LHCN-M2 (cell line): ENCODE measurements around the gene HSH2D. TPM values are rescaled to one million over a fixed set of nuclear protein-coding genes. Genes with fewer than 3 reads are reported as not detected.
A peak's percentile ranks its signal among the peaks of the same experiment; 100 is the strongest.

Experiments used
- DNase-seq: peaks from one replicate; pipeline ENCODE4 v3.0.0-alpha.2; 2012; ENCODE audit warnings: low read depth
- total RNA-seq: library from RNA; depleted of rRNA; stranded (reverse); fragments of >200 nt; gene quantifications from 2 replicates; pipeline ENCODE4 v1.2.3, GENCODE V29; 2014

Gene HSH2D
- total RNA-seq, 1 experiment from 2014 or later, result not detected

- DNase-seq, result no peak
Observed at GRCh38 chr19:16191216-16191908, 47.9 kb downstream of the HSH2D start.

DNA sequence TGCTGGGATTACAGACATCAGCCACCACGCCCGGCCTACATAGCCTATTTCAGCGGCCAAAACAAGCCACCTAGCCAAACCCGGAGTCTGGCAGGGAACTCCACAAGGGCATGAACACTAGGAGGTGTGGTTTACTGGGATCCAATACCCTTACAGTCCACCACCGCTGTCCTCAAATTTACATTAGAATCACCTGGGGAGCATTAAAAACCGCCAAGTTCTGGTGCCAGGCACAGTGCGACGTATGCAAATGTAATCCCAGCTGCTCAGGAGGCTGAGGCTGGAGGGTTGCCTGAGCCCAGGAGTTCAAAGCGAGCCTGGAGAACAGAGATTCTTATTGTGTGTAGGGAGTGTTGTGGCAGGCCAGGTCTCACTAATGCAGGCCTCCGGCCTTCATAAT is 50.0 kb downstream of the HSH2D start:
- no peak for DNase-seq

DNA sequence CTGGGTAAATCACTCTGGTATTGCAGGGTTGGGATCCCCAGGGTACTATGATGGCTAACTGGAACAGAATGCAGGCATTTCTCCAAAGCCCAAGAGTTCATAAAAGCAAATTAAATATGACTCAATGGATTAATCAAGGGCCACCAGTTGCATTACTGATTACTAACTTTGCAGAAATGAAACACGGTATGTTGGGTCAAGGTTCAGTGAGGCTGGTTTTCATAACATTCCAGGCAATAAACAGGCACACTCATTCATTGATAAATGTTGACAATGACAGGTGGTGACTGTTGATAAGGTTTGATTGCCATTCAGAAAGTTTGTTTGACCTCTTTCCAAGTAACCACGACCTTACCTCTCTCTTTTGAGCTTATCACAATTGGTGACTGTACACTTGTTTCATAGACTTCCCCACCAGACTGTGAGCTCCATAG is 53.7 kb downstream of the HSH2D start:
- peak; percentile 95 for DNase-seq

DNA sequence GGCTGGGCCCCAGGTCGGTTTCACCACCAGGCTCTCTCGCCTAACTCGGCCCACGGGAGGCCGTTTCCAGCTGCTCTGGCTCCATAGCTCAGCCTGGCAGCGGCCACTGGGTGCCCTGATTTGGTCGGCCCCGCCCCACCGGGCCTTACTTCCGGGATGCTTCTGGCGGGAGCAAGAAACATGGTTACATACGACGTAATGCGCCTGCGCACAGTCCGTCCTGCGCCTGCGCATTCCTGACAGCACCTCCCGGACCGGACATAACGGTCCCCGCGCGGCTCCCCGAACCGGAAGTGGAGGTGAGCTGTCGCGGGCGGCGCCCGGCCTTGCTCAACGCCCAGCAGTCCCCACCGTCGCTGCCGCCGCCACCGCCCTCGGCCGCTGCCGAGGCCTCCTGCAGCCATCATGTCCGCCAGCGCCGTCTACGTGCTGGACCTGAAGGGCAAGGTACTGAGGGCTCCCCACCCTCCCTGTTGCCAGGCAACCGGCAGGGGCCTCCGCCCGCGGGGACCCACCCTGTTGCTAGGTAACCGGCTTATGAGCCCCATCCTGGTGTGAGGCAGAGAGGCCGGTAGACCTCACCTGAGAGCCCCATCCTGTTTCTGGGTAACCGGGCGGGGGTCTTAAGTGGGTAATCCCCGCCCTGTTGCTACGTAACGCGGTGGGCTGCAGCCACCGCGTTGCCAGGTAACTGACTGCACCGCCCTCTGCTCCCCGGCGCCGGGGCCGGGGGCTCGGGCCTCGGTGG is 54.3 kb downstream of the HSH2D start, which contains the start of gene AP1M1:
TSS of gene AP1M1 (plus strand) at position 290 of the 748 bp plus-strand sequence. CDS start at position 406, 116 bp downstream.
- peak; percentile 96 for DNase-seq

- no peak for DNase-seq
Observed at GRCh38 chr19:16198370-16198651, 54.8 kb downstream of the HSH2D start.

- DNase-seq, result no peak
Observed at GRCh38 chr19:16199275-16199932, 55.9 kb downstream of the HSH2D start.

DNA sequence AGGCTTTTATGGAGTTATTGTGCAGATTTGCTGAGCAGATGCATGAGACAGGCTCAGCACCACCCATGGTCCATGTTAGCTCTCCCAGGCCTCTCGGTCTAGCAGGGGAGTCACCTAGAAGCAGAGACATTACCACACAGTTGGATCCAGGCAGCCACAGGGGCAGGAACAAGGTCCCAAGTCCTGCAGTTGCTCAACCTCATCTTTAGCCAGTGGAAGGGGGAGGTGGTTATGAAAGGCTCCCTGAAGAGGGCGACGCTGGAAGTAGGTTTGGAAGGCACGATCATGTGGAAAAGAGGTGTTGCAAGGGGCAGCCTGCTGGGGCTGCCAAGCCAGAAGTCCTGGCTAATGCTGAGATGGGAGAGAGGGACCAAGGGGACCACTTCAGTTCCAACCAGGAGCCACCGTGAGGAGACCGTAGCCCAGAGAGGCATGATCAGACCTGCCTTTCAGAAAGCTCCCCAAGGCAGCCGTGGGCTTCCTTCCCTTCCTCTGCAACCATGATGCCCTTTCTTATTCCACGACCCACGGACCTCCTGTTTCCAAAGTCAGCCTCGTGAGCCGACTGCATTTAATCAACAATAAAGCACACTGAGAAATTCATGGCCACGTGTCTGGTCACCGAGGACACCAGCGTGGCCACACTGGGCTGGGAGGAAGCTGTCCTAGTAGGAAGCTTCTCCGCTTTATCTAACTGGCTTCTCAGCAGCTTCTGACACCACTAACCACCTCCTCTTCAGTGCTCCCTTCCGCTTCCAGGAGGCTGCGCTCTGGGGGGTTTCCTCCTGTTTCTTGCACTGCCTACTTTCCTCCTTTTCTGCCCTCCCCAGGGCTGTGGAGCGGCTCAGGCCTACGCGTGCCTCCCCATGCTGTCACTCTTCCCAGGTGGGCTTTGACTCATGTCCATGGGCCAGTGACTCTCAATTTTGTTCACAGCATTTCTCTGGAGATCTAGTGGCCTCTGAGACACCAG is 56.8 kb downstream of the HSH2D start:
- DNase-seq, result peak; percentile 20

GRCh38 chr19:16201011-16201391 is 57.5 kb downstream of the HSH2D start:
- DNase-seq, result no peak

DNA sequence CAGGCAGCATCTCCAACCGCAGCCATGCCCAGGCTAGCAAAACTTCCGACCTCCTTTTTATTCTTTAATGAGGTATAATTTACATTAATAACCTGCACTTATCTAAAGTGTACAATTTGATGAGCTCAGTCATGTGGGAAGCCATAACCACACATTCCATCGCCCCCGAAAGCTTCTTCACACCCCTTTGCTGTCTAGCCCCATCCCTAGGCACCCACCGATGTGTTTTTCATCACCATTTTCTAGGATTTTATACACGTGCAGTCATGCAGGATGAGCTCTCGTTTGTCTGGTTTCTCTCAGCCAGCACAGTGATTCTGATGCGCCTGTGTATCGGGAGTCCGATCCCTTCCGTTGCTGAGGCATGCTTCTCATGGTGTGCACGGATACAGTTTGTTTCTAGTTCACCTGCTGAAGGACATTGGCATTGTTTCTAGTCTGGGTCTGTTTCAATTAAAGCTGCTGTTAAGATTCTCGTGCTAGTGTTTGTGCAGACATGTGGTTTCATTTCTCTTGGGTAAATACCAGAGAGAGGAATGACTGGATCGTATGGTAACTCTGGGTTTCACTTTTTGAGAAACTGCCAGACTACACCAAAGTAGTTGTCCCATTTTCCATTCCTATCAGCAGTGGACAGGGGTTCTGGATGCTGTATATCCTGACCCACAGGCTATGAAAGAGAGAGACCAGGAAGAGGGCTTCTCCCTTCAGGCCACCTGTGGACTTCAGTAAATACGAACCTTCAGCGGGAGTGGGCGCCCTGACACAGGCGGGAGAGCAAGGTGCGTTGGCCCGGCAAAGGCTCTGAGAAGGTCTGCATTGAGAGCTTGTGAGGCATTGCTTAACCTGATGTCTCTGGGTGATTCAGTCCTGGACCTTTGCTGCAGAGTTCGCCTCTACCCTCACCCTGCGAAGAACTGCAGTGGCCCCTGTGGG is 59.1 kb downstream of the HSH2D start:
- DNase-seq, result no peak

DNA sequence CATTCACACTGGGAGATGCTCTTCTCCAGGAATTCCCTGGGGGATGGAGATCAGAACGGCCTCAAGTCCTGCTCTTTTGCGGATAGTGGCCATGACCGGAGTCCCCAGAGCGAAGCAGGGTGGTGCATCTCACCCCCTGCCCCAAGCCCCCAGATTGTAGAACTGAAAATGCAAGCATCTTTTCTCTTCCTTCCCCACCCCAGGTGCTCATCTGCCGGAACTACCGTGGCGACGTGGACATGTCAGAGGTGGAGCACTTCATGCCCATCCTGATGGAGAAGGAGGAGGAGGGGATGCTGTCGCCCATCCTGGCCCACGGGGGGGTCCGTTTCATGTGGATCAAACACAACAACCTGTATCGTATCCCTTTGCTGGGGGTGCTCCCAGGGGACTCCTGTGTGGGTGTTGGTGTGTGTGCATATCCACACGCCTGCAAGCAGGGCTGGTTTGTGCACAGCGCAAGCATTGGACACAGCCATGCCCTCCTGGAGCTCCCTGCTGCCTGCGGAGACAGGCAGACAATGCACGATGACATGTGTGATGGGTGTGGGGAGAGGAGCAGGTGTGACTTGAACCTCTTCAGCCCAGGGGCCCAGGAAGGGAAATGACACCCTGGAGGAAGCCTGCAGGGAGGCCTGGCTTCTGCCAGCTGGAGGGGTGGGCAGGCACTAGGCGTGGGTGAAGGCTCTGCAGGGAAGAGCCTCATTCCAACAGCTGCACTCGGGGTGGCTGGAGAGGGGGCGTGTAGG is 59.9 kb downstream of the HSH2D start:
- DNase-seq, result no peak

GRCh38 chr19:16204005-16204294 is 60.5 kb downstream of the HSH2D start:
- no peak for DNase-seq

GRCh38 chr19:16205205-16206045 is 61.9 kb downstream of the HSH2D start:
- no peak for DNase-seq

DNA sequence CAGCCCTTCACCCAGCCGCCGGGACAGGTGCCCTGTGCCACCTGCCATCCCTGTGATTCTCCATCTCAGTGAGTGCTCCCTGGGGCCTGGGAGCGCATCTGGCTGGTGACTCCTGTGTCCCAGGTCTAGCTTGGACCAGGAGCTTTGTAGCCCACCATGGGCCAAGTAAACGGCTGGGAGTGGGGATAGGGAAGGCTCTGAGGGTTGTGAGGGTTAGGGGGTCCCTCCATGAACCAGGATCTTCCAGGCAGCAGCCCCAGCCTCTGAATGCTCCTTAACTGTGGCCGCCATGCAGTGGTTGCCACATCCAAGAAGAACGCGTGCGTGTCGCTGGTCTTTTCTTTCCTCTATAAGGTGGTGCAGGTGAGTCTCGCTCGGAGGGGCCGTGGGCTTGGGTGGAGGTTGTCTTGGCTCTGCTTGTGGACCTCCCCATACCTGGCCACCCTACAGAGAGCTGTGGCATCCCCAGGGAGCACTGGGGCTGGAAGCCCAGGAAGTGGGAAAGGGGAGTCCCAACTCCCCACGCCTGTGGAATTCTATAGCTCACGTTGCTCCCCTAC is 62.6 kb downstream of the HSH2D start:
- no peak for DNase-seq

DNA sequence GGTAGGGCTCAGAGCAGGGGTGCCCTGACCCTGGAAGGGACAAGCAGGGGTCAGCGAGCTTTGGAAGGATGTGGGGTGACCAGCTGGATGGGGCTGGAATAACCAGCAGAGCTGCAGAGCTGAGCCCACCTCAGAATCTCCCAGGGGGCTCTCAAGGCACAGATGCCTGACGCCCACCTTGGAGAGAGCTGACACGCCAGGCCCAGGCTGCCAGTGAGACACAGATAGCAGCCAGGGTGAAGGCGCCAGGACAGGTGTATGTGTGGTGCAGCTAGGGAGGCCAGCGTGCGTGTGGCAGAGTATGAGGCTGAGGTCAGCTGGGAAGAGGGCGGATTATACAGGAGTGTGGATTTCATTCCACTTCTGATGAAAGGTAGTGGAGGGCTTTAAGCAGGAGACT is 63.2 kb downstream of the HSH2D start:
- DNase-seq, result no peak

DNA sequence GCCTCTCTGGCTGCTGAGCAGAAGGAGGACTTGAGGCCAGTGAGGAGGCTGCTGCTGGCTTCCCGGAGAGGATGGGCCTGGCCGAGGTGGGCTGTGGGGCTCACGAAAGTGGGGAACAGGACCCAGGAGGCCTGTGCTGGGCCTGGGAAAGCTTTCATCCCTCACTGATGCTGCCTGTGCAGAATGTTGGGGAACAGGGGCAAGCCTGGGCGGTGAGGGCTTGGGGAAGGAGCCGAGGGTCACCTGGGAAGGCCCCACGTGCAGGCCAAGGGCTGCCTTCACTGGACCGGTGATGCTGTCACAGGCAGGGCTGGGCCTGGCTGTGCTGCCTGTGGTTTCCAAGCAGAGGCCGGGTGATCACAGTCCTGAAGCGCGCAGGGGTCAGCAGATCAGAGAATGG is 63.6 kb downstream of the HSH2D start:
- DNase-seq, result no peak

GRCh38 chr19:16207490-16208025 is 64.1 kb downstream of the HSH2D start:
- DNase-seq, result no peak
